Activated B cell treated with CpG ODN at 0.5 μM for 24 hours (primary cell): ENCODE results near the gene DLG2. TPM values are rescaled to one million over a fixed set of nuclear protein-coding genes. Genes with fewer than 3 reads are reported as not detected.

Source experiments
- ATAC-seq: fragments of 200-7000 bp; cut with Tn5 transposase; one replicate; pipeline ENCODE4 v1.10.0; 2021; ENCODE audit warnings: low read depth, mild to moderate bottlenecking, moderate library complexity
- CTCF ChIA-PET: fragments of 350-600 bp; sonication (Branson Sonifier 250); formaldehyde crosslinking; loops from one replicate; lab custom pipeline; 2021; ENCODE audit warnings: antibody characterized with exemption; lab: Charles Lee
- POLR2A ChIA-PET: fragments of 350-600 bp; sonication (Branson Sonifier 250); formaldehyde crosslinking; loops from one replicate; lab custom pipeline; 2021; ENCODE audit warnings: antibody characterized with exemption; lab: Charles Lee
- DNase-seq: peaks from one replicate; pipeline ENCODE4 v3.0.0; 2022
- H3K27ac Mint-ChIP-seq: one replicate; pipeline ENCODE4 v1.8.0; 2020; ENCODE audit warnings: mixed read lengths
- H3K27me3 Mint-ChIP-seq: one replicate; pipeline ENCODE4 v1.8.0; 2021; ENCODE audit warnings: mixed read lengths
- H3K36me3 Mint-ChIP-seq: one replicate; pipeline ENCODE4 v1.8.0; 2021; ENCODE audit warnings: low read depth, mixed read lengths
- H3K4me1 Mint-ChIP-seq: one replicate; pipeline ENCODE4 v1.8.0; 2021; ENCODE audit warnings: mixed read lengths
- H3K4me3 Mint-ChIP-seq: one replicate; pipeline ENCODE4 v1.8.0; 2020; ENCODE audit warnings: mild to moderate bottlenecking, mixed read lengths
- H3K9me3 Mint-ChIP-seq: one replicate; pipeline ENCODE4 v1.8.0; 2020; ENCODE audit warnings: mixed read lengths
- CTCF ChIP-seq: fragments of 200-600 bp; IDR thresholded peaks from one replicate; pipeline ENCODE4 v1.8.0; 2022; ENCODE audit warnings: antibody characterized with exemption, mild to moderate bottlenecking
- intact Hi-C: fragments of 100-400 bp; cut with micrococcal nuclease; formaldehyde crosslinking; loops from one replicate; pipeline ENCODE4 v1.15.1; 2024
- total RNA-seq: library from RNA; stranded (reverse); gene quantifications from 2 replicates; pipeline ENCODE4 v1.2.3, GENCODE V29; 2022

Gene DLG2
- total RNA-seq, 1 donor from 2014 or later: 2.7 TPM

- Mint-ChIP-seq H3K9me3 (no peaks in the 10 kb centered on the region), H3K4me3 (no peak overlapping the region)
- CTCF ChIA-PET: no interaction called here
These were observed 1648.2 kb downstream of the DLG2 start for GRCh38 chr11:83978942-83979341.

GRCh38 chr11:83976086-83976485, 1651.1 kb downstream of the DLG2 start:
- intact Hi-C loops: no loop called here
- no peak overlapping the region for H3K4me3 Mint-ChIP-seq
- no peaks in the 10 kb centered on the region for H3K9me3 Mint-ChIP-seq
- CTCF ChIA-PET: no interaction called here
- ATAC-seq (no peak), DNase-seq (no peak)
- H3K4me1 Mint-ChIP-seq: no peaks in the 10 kb centered on the region
- no peaks in the 10 kb centered on the region for H3K27me3 Mint-ChIP-seq
- TF ChIP-seq CTCF: no peak
- POLR2A ChIA-PET: no interaction called here
- no peaks in the 10 kb centered on the region for H3K36me3 Mint-ChIP-seq
- H3K27ac Mint-ChIP-seq: no peak overlapping the region

More at GRCh38 chr11:83978942-83979341, 1648.2 kb downstream of the DLG2 start:
- intact Hi-C loops: no loop called here
- TF ChIP-seq CTCF: no peak
- H3K36me3 Mint-ChIP-seq: no peaks in the 10 kb centered on the region
- DNase-seq (no peak), ATAC-seq (no peak)
- no peaks in the 10 kb centered on the region for H3K27me3 Mint-ChIP-seq
- POLR2A ChIA-PET: no interaction called here
- H3K27ac Mint-ChIP-seq: no peak overlapping the region
- no peaks in the 10 kb centered on the region for H3K4me1 Mint-ChIP-seq

GRCh38 chr11:83972536-83972935, 1654.6 kb downstream of the DLG2 start:
- no peak overlapping the region for H3K4me3 Mint-ChIP-seq
- DNase-seq: no peak
- no peaks in the 10 kb centered on the region for H3K9me3 Mint-ChIP-seq
- H3K27me3 Mint-ChIP-seq: no peaks in the 10 kb centered on the region
- ChIA-PET CTCF (no interaction called here), POLR2A (no interaction called here)
- H3K4me1 Mint-ChIP-seq: no peaks in the 10 kb centered on the region
- TF ChIP-seq CTCF: no peak
- intact Hi-C loops: no loop called here
- no peak for ATAC-seq
- no peaks in the 10 kb centered on the region for H3K36me3 Mint-ChIP-seq
- no peak overlapping the region for H3K27ac Mint-ChIP-seq

- Mint-ChIP-seq H3K27ac (no peak overlapping the region), H3K4me1 (no peaks in the 10 kb centered on the region), H3K27me3 (no peaks in the 10 kb centered on the region), H3K4me3 (no peak overlapping the region), H3K9me3 (no peaks in the 10 kb centered on the region), H3K36me3 (no peaks in the 10 kb centered on the region)
- DNase-seq (no peak), ATAC-seq (no peak)
- TF ChIP-seq CTCF: no peak
- ChIA-PET POLR2A (no interaction called here), CTCF (no interaction called here)
- intact Hi-C loops: no loop called here
These were observed 1656.1 kb downstream of the DLG2 start for GRCh38 chr11:83971063-83971462.

GRCh38 chr11:83970061-83970671, 1657.0 kb downstream of the DLG2 start:
- no peaks in the 10 kb centered on the region for H3K27me3 Mint-ChIP-seq
- intact Hi-C loops: no loop called here
- DNase-seq (no peak), ATAC-seq (no peak)
- H3K9me3 Mint-ChIP-seq: no peaks in the 10 kb centered on the region
- POLR2A ChIA-PET: no interaction called here
- no peak overlapping the region for H3K4me3 Mint-ChIP-seq
- TF ChIP-seq CTCF: no peak
- CTCF ChIA-PET: no interaction called here
- no peak overlapping the region for H3K27ac Mint-ChIP-seq
- no peaks in the 10 kb centered on the region for H3K4me1 Mint-ChIP-seq
- H3K36me3 Mint-ChIP-seq: no peaks in the 10 kb centered on the region
